Measurements from ENCODE around the gene ANKRD53.
A peak's percentile ranks its signal among the peaks of the same experiment; 100 is the strongest.
"Not testable (repeated sequence)": the region's sequence is repeated elsewhere in the genome, so short reads cannot be mapped to it uniquely, and the experiment has no call there.

The ANKRD53 gene

DNA sequence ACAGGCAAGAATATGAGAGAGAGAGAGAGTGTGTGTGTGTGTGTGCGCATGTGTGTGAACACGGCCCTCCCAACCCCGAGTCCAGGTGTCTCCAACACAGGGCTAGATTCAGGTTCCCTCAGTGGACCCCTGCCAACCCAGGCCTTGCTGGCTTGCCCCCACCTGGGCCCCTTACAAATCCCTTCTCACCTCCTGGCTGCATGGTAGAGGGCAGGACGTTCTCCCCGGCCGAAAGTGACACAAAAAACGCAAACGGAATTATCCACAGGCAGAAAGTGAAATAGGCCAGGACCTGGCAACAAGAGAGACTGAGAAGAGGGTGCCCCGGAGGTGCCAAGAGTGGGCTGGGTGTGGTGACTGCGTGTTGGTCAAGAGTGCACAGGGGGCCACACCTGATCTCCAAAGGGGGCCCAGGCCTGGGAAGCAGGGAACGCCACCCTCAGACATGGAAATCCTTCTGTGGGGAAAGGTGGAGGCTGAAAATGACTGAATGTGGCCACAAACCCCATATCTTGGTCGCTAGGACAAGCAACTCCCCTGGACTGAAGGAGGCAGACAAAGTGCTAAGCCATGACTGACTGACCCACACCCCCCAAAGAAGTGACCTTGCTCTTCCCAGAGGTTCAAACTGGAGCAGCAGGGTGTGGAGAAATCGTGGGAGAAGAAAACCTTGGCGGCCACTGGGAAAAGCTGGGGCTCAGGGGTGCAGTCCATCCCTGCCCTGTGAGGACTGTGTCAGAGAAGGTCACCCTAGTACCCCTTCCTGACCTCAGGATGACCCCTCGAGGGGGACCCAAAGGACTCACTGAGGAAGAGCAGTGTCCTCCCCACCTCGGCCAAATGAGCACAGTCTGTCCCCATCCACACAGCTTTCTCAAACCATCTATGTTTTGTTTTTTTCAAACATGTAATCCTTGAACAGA, 10.6 kb downstream of the ANKRD53 start:
- no peak for DNase-seq (ENCODE audit: low read depth, low spot score)

DNA sequence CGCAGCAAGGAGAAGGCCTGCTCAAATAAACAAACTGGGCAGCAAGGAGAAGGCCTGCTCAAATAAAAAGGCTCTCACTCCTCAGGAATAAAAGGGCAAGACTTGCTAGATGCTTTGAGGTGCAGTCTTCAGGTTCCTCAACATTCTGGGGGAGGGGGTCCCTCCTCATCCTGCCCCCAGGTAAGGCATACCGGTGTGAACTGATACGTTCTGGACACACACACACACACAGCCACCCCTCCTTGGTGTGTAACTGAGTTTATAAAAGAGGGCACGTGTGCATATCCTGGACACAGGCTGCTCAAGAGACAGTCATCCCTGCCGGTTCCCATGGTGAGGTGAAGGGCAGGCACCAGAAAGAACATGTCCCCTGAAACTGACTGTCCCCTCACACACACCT, 11.8 kb downstream of the ANKRD53 start:
- DNase-seq (ENCODE audit: low read depth, low spot score): no peak

DNA sequence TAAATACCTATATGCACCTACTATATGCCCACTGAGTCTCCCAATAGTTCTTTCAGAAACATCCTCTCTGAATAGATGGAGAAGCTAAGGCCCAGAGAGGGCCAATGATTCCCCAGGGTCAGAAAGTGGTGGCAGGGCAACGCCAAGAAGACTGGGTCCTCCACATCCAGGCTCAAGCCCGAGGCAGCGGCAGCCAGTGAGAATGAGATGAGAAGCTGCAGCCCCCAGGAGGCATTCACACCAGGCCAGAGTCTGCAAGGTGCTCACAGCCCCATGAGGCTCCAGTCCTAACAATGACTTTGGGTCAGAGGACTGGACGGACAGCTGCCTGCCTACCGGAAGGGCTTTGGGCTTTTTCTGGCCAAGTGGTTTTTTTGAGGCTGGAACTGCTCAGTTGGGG, 12.7 kb downstream of the ANKRD53 start:
- no peak for DNase-seq (ENCODE audit: low read depth, low spot score)

DNA sequence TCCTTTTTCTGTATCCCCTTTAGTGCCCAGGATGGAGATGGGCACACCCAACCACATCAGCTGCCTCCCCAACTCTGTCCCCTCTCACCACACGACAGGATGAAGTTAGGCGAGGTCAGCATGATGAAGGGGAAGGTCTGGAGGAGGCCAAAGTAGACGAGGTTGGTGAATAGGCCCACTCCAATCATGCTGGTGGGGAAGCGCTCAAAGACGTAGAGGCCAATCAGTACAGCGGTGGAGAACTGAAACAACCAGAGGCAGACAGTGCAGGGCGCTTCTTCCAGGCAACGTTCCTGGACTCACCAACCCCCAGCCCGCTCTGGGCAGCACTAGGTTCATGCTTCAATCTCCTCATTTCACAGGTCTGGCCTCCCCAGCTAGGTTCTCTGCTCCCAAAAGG, 13.3 kb downstream of the ANKRD53 start:
- no peak for DNase-seq (ENCODE audit: low read depth, low spot score)

DNA sequence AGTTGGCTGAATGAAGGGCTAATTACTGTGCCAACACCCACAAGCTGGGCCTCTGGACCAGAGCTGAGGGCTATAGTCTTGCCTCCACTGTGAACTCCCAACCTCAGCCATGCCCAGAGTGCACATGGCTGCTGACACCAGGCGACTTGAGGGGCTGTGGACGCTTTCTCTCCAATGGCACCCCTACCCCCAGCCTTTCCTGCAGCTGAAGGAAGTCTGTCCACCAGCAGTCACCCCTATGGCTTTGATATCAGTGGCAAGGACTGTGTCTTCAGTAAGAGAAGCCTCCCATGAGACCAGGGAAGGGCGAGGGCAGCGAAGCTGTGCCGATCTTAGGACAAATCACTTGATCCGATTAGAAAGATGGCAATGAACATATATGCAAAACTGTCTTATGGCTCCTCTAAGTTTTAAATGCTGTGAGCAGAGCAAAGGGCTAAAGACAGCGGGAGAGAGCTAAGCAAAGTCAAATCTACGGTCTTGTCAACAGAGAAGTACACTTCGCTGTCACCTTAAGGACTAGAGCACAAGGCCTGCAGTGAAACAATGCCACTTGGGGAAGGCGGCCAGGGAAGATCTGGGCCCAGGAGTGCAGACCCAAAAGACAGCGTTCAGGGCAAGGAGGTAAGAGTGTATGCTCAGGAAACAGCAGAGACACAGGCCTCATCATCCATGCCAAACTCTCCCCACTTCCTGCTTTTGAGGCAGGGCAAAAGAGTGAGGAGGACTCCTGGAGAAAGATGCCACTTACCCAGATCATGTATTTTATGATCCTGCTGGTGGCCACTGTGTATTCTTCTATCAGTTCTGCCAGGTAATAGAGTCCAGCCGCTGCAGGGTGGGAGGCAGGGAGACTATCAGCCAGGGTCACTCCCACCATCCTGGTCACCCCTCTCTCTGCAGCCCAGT, 14.8 kb downstream of the ANKRD53 start:
- DNase-seq (ENCODE audit: low read depth, low spot score): no peak

DNA sequence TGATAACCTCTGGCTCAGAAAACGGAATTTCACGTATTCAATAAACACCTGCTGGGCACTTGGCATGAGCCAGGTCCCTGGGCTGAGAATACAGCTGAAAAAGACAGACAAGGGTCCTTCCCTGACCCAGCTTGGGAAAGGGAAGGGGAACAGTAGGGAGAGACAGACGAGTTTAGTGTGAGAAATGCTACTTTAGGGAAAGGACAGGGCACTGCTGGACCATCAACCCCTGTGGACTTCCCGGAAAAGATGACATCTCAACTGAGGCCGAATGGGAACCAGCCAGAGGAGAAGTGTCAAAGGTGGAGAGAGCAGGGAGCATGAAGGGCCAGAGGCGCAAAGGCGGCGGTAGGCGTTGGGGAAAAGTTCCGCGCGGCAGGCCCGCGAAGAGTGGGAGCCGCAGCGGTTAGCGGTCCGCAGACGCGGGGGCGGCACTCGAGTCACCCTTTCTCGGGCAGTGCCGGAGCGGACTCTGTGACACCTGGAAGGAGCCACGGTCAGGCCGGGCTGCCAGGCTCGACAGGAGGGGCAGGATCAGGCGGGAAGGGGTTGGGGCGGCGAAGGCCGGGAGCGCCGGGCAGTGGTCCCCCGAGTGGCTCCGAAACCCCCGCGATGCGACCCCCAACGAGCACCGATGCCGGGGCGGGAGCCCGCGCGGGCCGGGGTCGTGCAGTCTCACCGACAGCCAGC, 15.7 kb downstream of the ANKRD53 start:
- no peak for DNase-seq (ENCODE audit: low read depth, low spot score)

DNA sequence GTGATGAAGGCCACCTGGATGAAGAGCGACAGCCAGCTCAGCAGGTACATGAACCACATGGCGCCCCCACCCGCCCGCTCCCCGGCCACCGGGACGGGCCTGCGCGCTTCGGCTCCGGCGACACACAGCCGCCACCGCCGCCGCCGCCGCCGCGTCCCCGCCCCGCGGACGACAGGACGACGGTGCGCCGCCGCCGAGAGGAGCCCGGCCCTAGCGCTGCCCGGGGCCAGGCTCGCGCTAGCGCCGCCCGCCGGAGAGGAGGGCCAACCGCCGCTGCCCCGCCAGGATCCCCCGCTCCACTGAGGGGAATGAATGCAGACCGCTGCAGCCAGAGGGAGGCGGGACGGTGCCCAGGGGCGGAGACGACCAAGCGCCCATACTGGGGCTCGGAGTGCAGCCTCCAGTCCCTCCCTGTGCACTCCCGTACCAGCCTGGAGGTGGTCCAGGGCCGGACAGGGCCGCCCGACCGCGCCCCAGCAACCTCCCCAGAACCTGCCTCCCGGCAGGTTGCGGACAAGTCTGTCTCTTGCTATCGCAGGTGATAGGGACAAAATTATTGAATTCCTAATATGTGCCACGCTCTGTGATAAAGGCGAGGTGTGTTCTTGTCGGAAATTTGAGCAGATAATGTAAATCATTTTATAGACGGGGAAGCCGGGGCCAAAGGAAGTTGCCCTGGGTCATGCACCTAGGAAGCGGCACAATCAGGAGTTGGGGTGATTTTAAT, 16.4 kb downstream of the ANKRD53 start, which contains the start of gene TEX261:
TEX261 (minus strand) TSS at position 175 of the 727 bp plus-strand sequence; CDS start at position 59, 116 bp downstream.
- DNase-seq (ENCODE audit: low read depth, low spot score): peak; percentile 46

DNA sequence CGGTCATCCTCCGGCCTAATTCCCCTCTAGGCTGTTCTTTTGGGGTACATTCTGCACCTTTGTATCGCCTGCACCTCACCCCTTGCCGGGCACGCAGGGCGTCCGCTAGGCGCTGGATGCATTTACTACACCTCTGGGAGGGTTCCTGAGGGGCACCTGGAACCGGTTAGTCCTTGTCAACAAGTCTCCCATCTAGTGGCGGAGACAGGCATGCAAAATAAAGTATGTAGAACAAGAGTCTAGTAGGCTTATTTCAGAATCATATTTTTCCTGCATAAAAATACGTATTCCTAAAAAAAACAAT, 16.9 kb downstream of the ANKRD53 start:
- DNase-seq (ENCODE audit: low read depth, low spot score): no peak

DNA sequence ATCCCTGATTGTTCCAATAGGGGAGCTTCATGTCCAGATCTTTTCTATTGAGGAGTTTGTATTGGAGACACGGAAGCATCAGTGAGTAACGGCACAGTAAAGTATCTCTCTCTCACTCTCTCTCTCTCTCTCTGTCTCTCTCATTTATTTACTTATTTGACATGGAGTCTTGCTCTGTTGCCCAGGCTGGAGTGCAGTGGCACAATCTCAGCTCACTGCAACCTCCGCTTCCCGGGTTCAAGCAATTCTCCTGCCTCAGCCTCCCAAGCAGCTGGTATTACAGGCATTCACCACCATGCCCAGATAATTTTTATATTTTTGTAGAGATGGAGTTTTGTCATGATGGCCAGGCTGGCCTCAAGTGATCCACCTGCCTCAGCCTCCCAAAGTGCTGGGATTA, 20.5 kb downstream of the ANKRD53 start:
- DNase-seq (ENCODE audit: low read depth, low spot score): not testable (repeated sequence)

DNA sequence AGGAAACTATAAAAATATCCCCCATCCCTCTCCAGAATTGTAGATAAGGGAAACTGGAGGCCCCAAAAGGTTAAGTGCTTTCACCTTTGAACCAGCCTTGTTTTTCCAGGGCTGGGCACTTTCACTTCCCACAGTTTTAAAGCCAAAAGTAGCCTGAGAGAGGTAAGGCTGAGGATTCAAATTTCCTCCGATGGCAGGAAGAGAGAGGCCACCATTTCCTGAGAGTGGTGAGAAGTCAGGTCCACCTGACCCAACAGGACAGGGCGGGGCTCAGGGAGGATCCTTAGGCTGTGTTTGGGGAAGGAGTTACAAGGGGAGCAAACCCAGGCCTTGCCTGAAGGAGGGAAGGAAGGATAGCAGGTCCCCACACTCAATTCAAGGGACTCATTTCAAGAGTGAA, 20.9 kb downstream of the ANKRD53 start:
- no peak for DNase-seq (ENCODE audit: low read depth, low spot score)

DNA sequence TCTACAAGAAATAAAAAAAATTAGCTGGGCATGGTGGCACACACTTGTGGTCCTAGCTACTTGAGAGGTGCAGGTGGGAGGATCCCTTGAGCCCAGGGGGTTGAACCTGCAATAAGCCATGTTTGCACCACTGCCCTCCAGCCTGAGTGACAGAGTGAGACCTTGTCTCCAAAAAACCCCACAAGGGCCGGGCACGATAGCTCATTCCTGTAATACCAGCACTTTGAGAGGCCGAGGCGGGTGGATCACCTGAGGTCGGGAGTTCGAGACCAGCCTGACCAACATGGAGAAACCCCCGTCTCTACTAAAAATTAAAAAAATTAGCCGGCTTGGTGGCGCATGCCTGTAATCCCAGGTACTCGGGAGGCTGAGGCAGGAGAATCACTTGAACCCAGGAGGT, 21.5 kb downstream of the ANKRD53 start:
- not testable (repeated sequence) for DNase-seq (ENCODE audit: low read depth, low spot score)

DNA sequence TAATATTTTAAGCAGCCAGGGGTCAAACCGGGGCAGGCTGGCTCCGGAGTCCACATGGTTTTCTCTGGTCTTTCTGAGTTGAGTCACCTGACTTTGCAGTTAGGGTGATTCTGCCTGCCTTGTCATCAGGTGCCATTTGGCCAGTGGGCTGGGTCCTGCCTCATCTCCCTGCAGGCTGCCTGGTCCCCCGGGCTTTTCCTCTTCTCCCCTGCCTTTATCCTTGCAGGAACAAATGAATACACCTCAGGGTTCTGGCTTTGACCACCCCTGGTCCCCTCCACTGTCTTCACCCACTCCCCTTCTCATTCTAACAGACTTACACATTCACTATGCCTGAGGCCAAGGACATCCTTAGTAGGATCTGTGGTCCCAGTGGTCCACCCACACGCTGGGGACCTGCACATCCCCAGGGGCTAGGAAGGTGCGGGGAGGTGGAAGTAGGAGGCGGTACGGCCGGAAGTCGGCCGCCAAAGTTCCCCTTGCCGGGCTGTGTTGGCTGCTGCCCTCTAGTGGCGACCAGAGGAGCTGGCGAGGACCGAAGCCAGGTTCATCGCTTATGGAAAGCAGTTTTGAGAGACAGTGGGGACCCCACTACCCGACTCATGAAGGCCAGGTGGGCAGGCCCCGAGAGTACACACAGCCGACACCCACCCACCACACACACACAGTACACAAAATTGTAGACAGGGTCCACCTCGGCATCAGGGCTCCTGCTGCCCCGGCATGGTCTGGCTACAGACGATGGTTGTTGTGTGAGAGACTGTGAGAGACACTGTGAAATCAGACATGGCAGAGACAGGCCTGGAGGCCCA, 22.6 kb downstream of the ANKRD53 start:
- no peak for DNase-seq (ENCODE audit: low read depth, low spot score)

DNA sequence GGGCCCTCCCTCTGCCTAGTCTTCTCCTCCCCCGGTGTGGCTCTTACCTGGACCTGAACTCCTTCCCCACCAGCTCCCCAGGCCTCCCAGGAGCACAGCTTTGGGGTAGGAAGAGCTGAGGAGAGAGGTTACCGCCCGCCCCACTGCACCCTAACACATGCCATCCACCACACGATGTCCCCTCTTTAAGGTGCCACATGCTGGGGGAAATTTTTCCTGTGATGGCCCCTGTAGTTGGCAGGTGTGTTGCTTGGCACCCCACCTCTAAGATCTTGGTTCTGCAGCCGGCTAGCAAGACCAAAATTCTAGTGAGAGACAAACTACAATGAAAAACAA, 23.1 kb downstream of the ANKRD53 start:
- no peak for DNase-seq (ENCODE audit: low read depth, low spot score)

DNA sequence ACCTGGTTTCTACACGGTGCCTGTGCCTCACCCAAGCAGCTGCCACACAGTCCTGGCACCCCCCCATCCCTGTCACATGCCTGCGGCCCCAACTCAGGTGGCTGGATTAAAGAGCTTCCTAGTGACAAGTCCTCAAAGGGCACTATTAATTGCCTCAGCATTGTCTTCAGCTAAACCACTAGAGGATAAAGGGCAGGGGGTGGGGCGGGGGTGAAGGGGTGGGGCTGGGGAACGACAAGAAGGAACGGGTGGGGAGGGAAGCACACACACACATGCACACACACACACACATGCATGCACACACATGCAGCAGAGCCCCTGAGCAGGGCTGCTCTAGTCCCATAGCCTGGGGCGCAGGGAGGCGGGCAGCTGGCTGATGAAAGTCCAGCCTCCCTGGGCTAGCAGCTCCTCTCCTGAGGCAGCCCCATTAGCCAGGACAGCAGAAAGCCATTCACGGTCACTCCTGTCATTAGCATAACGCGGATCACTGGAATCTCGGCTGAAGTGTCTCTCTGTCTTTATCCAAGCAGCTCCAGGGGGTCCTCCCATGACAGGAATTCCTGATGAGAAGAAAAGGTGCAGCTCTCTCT, 23.6 kb downstream of the ANKRD53 start:
- no peak for DNase-seq (ENCODE audit: low read depth, low spot score)

DNA sequence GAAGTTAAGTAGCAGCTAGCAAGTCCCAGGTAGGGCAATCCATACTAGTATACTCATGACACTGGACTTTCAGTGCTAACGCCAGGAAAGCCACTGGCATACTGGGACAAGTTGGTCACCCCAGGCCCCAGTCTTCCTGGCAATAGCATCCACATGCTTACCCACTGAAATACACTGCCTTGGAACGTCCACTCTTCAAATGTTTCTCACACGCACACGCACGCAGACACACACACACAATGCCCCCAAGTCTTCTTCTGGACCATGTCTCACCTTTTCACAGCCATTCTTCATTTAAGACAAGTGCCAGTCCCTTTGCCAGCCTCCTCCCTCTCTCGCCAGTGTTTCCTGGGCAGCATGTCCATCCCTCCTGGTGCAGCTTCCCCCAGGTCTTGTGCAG, 25.0 kb downstream of the ANKRD53 start:
- no peak for DNase-seq (ENCODE audit: low read depth, low spot score)

DNA sequence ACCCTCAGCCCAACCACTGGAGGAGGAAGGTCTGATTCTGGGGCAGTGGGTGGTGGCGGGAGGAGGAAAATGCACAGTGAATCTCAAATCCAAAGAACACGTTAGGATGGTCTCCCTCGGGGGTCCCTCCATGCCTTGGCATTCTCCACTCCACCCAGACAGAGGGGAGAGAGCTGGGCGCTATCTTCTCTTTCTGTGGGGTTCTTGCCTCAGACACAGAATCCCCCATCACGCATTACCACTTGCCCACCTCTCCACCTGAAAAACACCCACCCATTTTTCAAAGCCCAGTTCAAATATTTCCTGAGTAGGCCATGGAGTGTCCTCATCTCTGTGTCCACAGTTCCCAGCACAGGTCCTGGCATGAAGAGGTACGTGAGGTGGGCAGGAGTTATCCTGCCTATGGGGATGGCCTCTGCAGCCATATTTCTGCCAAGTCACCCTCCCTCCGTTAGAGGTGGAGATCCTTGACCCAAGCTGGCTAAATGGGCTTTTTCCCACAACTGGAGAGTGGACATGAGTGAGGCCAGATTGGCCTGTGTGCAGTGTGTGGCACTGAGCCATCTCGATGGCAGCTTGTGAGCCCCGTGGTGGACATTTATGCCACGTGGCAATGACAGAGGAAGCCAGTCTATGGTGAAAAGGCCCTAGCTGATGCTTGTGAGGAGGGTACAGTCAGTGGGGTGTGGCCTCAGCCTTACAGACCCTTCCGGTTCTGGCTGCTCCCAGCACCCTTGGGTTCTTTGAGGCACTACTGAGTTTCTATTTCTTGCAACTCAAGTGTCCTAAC, 25.7 kb downstream of the ANKRD53 start:
- DNase-seq (ENCODE audit: low read depth, low spot score): no peak

DNA sequence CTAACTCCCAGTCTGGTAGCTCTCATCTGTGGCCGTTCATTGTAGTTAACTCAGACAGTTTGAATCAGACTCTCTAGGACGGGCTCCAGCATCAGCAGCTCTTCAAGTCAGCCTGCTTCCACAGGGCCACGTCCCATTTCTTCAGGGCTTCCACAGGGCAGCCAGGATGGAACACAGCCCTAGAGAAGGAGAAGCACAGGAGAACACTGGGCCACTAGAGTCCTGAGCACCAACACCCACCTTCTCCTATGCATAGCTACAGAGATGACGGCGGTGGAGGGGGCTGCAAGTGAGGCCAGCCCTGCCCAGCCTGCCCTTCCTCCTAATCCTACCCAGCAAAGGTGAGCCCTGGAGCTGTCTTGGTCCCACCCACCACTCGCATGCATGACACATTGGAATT, 26.4 kb downstream of the ANKRD53 start:
- no peak for DNase-seq (ENCODE audit: low read depth, low spot score)

DNA sequence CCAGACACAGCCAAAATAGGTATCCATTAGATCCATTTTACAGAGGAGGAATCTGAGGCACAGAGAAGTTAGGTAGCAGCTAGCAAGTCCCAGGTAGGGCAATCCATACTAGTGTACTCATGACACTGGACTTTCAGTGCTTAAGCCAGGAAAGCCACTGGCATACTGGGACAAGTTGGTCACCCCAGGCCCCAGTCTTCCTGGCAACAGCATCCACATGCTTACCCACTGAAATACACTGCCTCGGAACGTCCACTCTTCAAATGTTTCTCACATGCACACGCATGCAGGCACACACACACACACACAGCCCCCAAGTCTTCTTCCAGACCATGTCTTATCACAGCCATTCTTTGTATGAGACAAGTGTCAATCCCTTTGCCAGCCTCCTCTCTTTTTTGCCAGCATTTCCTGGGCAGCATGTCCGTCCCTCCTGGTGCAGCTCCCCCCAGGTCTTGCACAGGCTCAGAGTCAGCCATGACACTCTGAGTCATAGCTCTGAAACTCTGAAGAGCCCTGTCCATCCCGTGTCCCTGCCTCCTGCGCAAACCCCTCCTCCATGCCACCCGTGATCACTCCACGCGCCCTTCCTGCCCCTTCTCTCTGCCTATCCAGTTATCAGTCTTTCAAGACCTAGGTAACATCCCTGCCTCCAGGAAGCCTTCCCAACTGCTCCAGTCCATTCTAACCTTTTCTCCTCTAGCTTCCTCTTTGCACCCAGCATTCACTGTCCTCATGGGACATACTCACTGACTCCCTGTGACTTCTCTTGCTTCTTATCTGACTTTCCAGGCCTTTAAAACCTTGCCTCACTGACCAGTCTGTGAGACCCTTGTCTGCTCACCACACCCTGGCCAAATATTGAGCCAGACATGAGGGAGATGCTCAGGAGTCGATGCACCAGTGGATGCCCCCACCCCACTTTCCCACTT, 27.1 kb downstream of the ANKRD53 start:
- DNase-seq (ENCODE audit: low read depth, low spot score): no peak

Data from smooth muscle cell of the brain vasculature (primary cell).